SKM-1 (cell line): ENCODE measurements around the gene CARD14.
"Not testable (repeated sequence)": the region's sequence is repeated elsewhere in the genome, so short reads cannot be mapped to it uniquely, and the experiment has no call there.

Source experiments
- DNase-seq: peaks from one replicate; lab custom pipeline; 2025; ENCODE audit not compliant: unreplicated experiment; lab: John Stamatoyannopoulos, UW

CARD14 gene

GRCh38 chr17:80183581-80184422 is 14.0 kb downstream of the CARD14 start:
- no peak for DNase-seq

- DNase-seq, result no peak
These were observed 14.5 kb downstream of the CARD14 start for GRCh38 chr17:80184423-80184714.

GRCh38 chr17:80185968-80186367 is 16.1 kb downstream of the CARD14 start:
- no peak for DNase-seq

- no peak for DNase-seq
These were observed 17.3 kb downstream of the CARD14 start for GRCh38 chr17:80187090-80187489.

DNA sequence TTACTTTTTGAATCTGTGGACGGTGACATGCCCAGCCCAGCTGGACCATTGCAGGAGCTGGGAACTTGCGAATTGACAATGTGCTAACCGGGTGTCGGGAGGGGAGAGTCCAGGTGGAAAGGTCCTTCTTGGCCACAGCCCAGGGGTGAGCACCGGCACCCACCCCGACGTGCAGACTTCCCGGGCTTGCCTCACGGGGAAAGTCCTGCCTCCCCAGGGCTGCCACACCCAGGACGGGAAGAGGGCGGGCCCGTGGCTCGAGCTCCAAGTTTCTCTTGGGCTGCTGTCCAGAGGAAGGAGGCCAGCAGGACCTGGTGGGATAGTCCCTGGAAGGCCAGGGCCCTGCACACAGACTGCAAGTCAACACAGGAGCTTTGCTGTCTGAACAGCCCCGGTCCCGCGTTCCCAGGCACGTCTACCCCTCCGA is 17.7 kb downstream of the CARD14 start:
- no peak for DNase-seq

- DNase-seq, result no peak
These were observed 19.8 kb downstream of the CARD14 start for GRCh38 chr17:80189611-80190010.

- no peak for DNase-seq
These were observed 20.9 kb downstream of the CARD14 start for GRCh38 chr17:80190716-80191115.

DNA sequence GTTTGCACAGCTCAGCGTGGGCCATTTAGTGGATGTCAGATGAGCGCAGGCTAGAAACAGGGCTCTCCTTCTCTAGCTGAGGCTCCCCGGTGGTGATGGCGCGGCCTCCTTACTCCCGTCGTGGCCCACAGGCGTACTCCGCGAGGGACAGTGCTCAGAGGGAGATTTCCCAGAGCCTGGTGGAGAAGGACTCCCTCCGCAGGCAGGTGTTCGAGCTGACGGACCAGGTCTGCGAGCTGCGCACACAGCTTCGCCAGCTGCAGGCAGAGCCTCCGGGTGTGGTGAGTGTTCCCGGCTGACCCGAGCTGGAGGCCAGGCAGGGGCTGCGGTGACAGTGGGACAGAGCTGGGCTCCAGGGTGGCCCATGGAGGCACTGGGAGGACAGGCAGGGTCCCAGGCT is 21.4 kb downstream of the CARD14 start:
- DNase-seq, result no peak

GRCh38 chr17:80191865-80192661 is 22.2 kb downstream of the CARD14 start:
- no peak for DNase-seq

DNA sequence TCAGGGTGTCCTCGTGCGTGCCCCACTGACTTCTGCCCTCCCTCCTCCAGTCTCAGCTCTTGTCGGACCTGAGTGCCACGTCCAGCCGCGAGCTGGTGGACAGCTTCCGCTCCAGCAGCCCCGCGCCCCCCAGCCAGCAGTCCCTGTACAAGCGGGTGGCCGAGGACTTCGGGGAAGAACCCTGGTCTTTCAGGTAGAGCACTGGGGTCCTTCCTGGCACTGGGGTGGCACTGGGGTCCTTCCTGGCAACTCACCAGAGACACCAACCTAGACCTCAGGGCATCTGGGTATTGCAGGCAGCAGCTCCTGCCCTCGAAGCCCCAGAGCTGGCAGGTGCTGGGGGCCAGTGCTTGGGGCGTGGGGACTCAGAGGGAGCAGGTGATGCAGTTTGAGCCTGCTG is 25.3 kb downstream of the CARD14 start:
- no peak for DNase-seq

GRCh38 chr17:80195671-80196529 is 26.1 kb downstream of the CARD14 start:
- DNase-seq, result no peak

DNA sequence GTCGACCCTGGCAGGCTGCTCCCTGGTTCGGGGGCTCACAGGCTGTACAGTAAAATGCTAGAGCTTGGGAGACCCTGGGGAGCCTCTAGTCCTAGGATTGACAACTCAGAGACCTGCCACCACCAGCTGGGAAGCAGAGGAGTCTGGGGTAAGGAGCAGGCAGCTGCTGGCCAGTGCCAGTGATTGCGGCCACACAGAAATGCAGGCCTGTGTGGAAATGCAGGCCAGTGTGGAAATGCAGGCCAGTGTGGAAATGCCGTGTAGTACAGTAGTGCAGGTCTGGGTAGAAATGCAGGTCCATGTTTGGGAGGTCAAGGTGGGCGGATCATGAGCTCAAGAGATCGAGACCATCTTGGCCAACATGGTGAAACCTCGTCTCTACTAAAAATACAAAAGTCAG is 26.8 kb downstream of the CARD14 start:
- no peak for DNase-seq

GRCh38 chr17:80198144-80198661 is 28.4 kb downstream of the CARD14 start:
- no peak for DNase-seq

- DNase-seq, result not testable (repeated sequence)
These were observed 29.5 kb downstream of the CARD14 start for GRCh38 chr17:80199295-80199694.

DNA sequence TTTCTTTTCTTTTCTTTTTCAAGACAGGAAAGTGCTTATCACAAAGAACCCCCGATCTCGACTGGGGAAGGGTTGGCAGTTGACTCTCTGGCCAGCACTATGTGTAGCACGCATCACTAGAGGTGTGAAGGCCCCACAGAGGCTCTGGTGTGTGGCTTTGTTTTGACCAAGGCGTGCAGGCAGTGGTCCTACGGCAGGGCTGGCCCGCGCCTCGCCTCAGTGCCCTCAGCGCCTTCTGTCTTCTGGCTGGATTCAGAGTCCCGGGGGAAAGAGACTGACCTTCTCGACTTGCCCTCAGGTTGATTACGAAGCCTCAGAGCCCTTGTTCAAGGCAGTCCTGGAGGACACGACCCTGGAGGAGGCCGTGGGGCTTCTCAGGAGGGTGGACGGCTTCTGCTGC is 31.6 kb downstream of the CARD14 start:
- no peak for DNase-seq

- DNase-seq, result no peak
These were observed 32.4 kb downstream of the CARD14 start for GRCh38 chr17:80202197-80202596.

GRCh38 chr17:80203471-80203963 is 33.7 kb downstream of the CARD14 start:
- DNase-seq, result no peak

GRCh38 chr17:80204626-80205468 is 35.0 kb downstream of the CARD14 start:
- DNase-seq, result no peak

GRCh38 chr17:80205811-80206210 is 36.0 kb downstream of the CARD14 start:
- no peak for DNase-seq

GRCh38 chr17:80208050-80208449 is 38.2 kb downstream of the CARD14 start:
- DNase-seq, result no peak
